OCI-LY3 (cell line): Measurements from ENCODE around the gene CNDP2.

Experiments
- H2AFZ ChIP-seq: fragments of 200-600, 300-600 bp; shearing (Covaris generic); 2 replicates; pipeline ENCODE4 v1.6.0; 2014; ENCODE audit warnings: antibody characterized with exemption, low read depth, low read length
- H3K27ac ChIP-seq: fragments of 200-600, 300-600 bp; sonication (generic); 2 replicates; pipeline ENCODE4 v1.5.1; 2014; ENCODE audit warnings: mild to moderate bottlenecking, low read length, moderate library complexity, mixed read lengths
- H3K27me3 ChIP-seq: fragments of 200-600, 300-600 bp; sonication (generic); 2 replicates; pipeline ENCODE4 v1.6.1; 2014; ENCODE audit warnings: low read depth, low read length, mixed read lengths
- H3K36me3 ChIP-seq: fragments of 200-600, 300-600 bp; sonication (generic); replicated peaks from 2 replicates; pipeline ENCODE3; 2014; ENCODE audit warnings: low read depth, low read length, mixed read lengths
- H3K4me1 ChIP-seq: fragments of 300-600, 200-600 bp; sonication (generic); 2 replicates; pipeline ENCODE4 v1.6.1; 2014; ENCODE audit warnings: low read length, mixed read lengths
- H3K4me2 ChIP-seq: fragments of 200-600, 300-600 bp; sonication (generic); 2 replicates; pipeline ENCODE4 v1.6.1; 2014; ENCODE audit warnings: low read length, mixed read lengths
- H3K4me3 ChIP-seq: fragments of 300-600, 200-600 bp; sonication (generic); 2 replicates; pipeline ENCODE4 v1.5.1; 2014; ENCODE audit warnings: antibody characterized with exemption, mild to moderate bottlenecking, low read length, moderate library complexity
- H3K79me2 ChIP-seq: fragments of 300-600, 200-600 bp; shearing (Covaris generic); 2 replicates; pipeline ENCODE4 v1.6.1; 2014; ENCODE audit warnings: mild to moderate bottlenecking, low read length, mixed read lengths
- H3K9ac ChIP-seq: fragments of 300-600, 200-600 bp; shearing (Covaris generic); 2 replicates; pipeline ENCODE4 v1.6.0; 2014; ENCODE audit warnings: mild to moderate bottlenecking, low read length, moderate library complexity
- H3K9me3 ChIP-seq: fragments of 200-600, 300-600 bp; shearing (Covaris generic); 2 replicates; pipeline ENCODE4 v1.6.1; 2014; ENCODE audit warnings: low read length, mixed read lengths; ENCODE audit not compliant: insufficient read depth
- H4K20me1 ChIP-seq: fragments of 200-600, 300-600 bp; sonication (generic); 2 replicates; pipeline ENCODE4 v1.6.1; 2016; ENCODE audit warnings: low read length, mixed read lengths; ENCODE audit not compliant: insufficient read depth
- CTCF ChIP-seq: fragments of 200-600, 300-600 bp; sonication (generic); IDR thresholded peaks from 2 replicates; pipeline ENCODE4 v1.5.1; 2014; ENCODE audit warnings: antibody characterized with exemption, low read length, low read depth
- EZH2phosphoT487 ChIP-seq: fragments of 200-600 bp; shearing (Covaris generic); IDR thresholded peaks from 2 replicates; pipeline ENCODE4 v1.6.1; 2018; ENCODE audit warnings: antibody characterized with exemption, mixed run types, low read depth

The CNDP2 gene

GRCh38 chr18:74489676-74490075, 6.5 kb upstream of the CNDP2 start:
- Histone ChIP-seq H3K27me3 (peaks cover 31% of the 10 kb centered on the region), H3K9me3 (no peaks in the 10 kb centered on the region), H3K9ac (no peak overlapping the region), H2AFZ (no peak overlapping the region), H3K79me2 (no peaks in the 10 kb centered on the region), H3K36me3 (no peaks in the 10 kb centered on the region), H3K4me3 (no peak overlapping the region), H3K27ac (no peak overlapping the region), H3K4me2 (no peak overlapping the region), H3K4me1 (no peaks in the 10 kb centered on the region), H4K20me1 (no peaks in the 10 kb centered on the region)
- TF ChIP-seq EZH2phosphoT487, result no peak
- TF ChIP-seq CTCF, result no peak

GRCh38 chr18:74492259-74492658, 3.9 kb upstream of the CNDP2 start:
- no peaks in the 10 kb centered on the region for H3K36me3 ChIP-seq
- H3K9ac ChIP-seq, result no peak overlapping the region
- no peaks in the 10 kb centered on the region for H3K9me3 ChIP-seq
- peaks cover 4% of the 10 kb centered on the region for H3K4me1 ChIP-seq
- no peak for TF ChIP-seq EZH2phosphoT487
- no peak overlapping the region for H2AFZ ChIP-seq
- no peak overlapping the region for H3K4me2 ChIP-seq
- peaks cover 11% of the 10 kb centered on the region for H3K79me2 ChIP-seq
- H3K27me3 ChIP-seq, result peaks cover 22% of the 10 kb centered on the region
- no peak overlapping the region for H3K4me3 ChIP-seq
- H3K27ac ChIP-seq, result no peak overlapping the region
- no peaks in the 10 kb centered on the region for H4K20me1 ChIP-seq

- no peak overlapping the region for H2AFZ ChIP-seq
- no peaks in the 10 kb centered on the region for H3K9me3 ChIP-seq
- no peaks in the 10 kb centered on the region for H4K20me1 ChIP-seq
- TF ChIP-seq CTCF (peak; percentile 98), EZH2phosphoT487 (no peak)
- no peak overlapping the region for H3K27ac ChIP-seq
- no peak overlapping the region for H3K4me2 ChIP-seq
- no peak overlapping the region for H3K4me3 ChIP-seq
- peaks cover 22% of the 10 kb centered on the region for H3K27me3 ChIP-seq
- peaks cover 4% of the 10 kb centered on the region for H3K36me3 ChIP-seq
- H3K9ac ChIP-seq, result no peak overlapping the region
- peaks cover 25% of the 10 kb centered on the region for H3K79me2 ChIP-seq
- H3K4me1 ChIP-seq, result peaks cover 18% of the 10 kb centered on the region
These were observed 2.5 kb upstream of the CNDP2 start for GRCh38 chr18:74493689-74494088.

GRCh38 chr18:74494514-74494913, 1.6 kb upstream of the CNDP2 start:
- peaks cover 4% of the 10 kb centered on the region for H3K36me3 ChIP-seq
- H3K27me3 ChIP-seq, result peaks cover 16% of the 10 kb centered on the region
- no peak overlapping the region for H3K4me3 ChIP-seq
- H4K20me1 ChIP-seq, result no peaks in the 10 kb centered on the region
- TF ChIP-seq CTCF (no peak), EZH2phosphoT487 (no peak)
- H2AFZ ChIP-seq, result no peak overlapping the region
- no peaks in the 10 kb centered on the region for H3K9me3 ChIP-seq
- peaks cover 25% of the 10 kb centered on the region for H3K4me1 ChIP-seq
- no peak overlapping the region for H3K4me2 ChIP-seq
- H3K79me2 ChIP-seq, result peaks cover 34% of the 10 kb centered on the region
- no peak overlapping the region for H3K27ac ChIP-seq
- H3K9ac ChIP-seq, result no peak overlapping the region
